ENCODE results near the gene TPT1. TPM values are rescaled to one million over a fixed set of nuclear protein-coding genes. Genes with fewer than 3 reads are reported as not detected.
A peak's percentile ranks its signal among the peaks of the same experiment; 100 is the strongest.

The TPT1 gene
- total RNA-seq, 2 donors from 2014 or later = 2,150 to 2,159 TPM

GRCh38 chr13:45339399-45339798, 1.6 kb downstream of the TPT1 start:
- no peak for TF ChIP-seq CTCF (IDR thresholded peaks at IDR 0.05)
- H3K36me3 ChIP-seq = peaks cover 62% of the 10 kb centered on the region
- H3K9me3 ChIP-seq = no peaks in the 10 kb centered on the region
- peak overlapping the region; percentile 85 to 96 for H3K4me3 ChIP-seq
- DNase-seq (ENCODE audit: low spot score) = no peak
- H3K4me1 ChIP-seq = peaks cover 0 to 64% of the 10 kb centered on the region in 2 donors
- peak overlapping the region; percentile 99 to 100 for H3K27ac ChIP-seq
- no peaks in the 10 kb centered on the region for H3K27me3 ChIP-seq

- peaks cover 58% of the 10 kb centered on the region for H3K36me3 ChIP-seq
- no peak for DNase-seq (ENCODE audit: low spot score)
- peaks cover 0 to 78% of the 10 kb centered on the region in 2 donors for H3K4me1 ChIP-seq
- no peak for TF ChIP-seq CTCF (IDR thresholded peaks at IDR 0.05)
- no peak overlapping the region for H3K4me3 ChIP-seq
- no peaks in the 10 kb centered on the region for H3K9me3 ChIP-seq
- no peaks in the 10 kb centered on the region for H3K27me3 ChIP-seq
- H3K27ac ChIP-seq = no peak overlapping the region
Observed at GRCh38 chr13:45337803-45338202, 3.2 kb downstream of the TPT1 start.

- H3K4me3 ChIP-seq = no peak overlapping the region
- peaks cover 0 to 79% of the 10 kb centered on the region in 2 donors for H3K4me1 ChIP-seq
- H3K27ac ChIP-seq = no peak overlapping the region
Observed at GRCh38 chr13:45337395-45337794, 3.6 kb downstream of the TPT1 start.

GRCh38 chr13:45336025-45336800, 4.8 kb downstream of the TPT1 start:
- TF ChIP-seq CTCF (IDR thresholded peaks at IDR 0.05) = no peak
- Histone ChIP-seq H3K4me1 (peaks cover 0 to 85% of the 10 kb centered on the region in 2 donors), H3K27me3 (no peaks in the 10 kb centered on the region), H3K9me3 (no peaks in the 10 kb centered on the region), H3K27ac (no peak overlapping the region), H3K4me3 (no peak overlapping the region), H3K36me3 (peaks cover 58% of the 10 kb centered on the region)
- DNase-seq (ENCODE audit: low spot score) = no peak

More at GRCh38 chr13:45337395-45337794, 3.6 kb downstream of the TPT1 start:
- Histone ChIP-seq H3K36me3 (peaks cover 58% of the 10 kb centered on the region), H3K27me3 (no peaks in the 10 kb centered on the region), H3K9me3 (no peaks in the 10 kb centered on the region)
- no peak for TF ChIP-seq CTCF (IDR thresholded peaks at IDR 0.05)
- no peak for DNase-seq (ENCODE audit: low spot score)

- Histone ChIP-seq H3K4me1 (peaks cover 0 to 89% of the 10 kb centered on the region in 2 donors), H3K36me3 (peaks cover 58% of the 10 kb centered on the region), H3K27ac (no peak overlapping the region), H3K27me3 (no peaks in the 10 kb centered on the region), H3K9me3 (no peaks in the 10 kb centered on the region), H3K4me3 (no peak overlapping the region)
- TF ChIP-seq CTCF (IDR thresholded peaks at IDR 0.05) = no peak
- no peak for DNase-seq (ENCODE audit: low spot score)
Observed at GRCh38 chr13:45335397-45336024, 5.5 kb downstream of the TPT1 start.

Data from right atrium auricular region (tissue), 2 donors.